Measurements from ENCODE around the gene DTX1. TPM values are rescaled to one million over a fixed set of nuclear protein-coding genes. Genes with fewer than 3 reads are reported as not detected.

DTX1 gene
- total and polyA plus RNA-seq, 2 of the 8 experiments (the other 6 are each of a cell fraction or from before 2014, with no cell fraction given), result 4.7 to 6.9 TPM

DNA sequence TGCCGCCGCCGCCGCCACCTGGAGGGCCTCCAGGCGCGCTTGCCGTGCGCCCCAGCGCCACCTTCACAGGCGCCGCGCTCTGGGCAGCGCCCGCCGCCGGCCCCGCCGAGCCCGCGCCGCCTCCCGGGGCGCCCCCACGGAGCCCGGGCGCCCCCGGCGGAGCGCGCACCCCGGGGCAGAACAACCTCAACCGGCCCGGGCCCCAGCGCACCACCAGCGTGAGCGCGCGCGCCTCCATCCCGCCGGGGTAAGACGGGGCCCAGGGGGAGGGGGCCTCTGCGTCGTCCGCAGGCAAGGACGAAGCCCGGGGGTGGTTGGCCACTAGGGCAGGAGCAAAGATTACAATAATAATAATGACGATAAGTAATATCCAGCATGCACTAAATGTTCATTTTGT lies 21.3 kb downstream of the DTX1 start (continued):
- TF ChIP-seq, protein P1, sequence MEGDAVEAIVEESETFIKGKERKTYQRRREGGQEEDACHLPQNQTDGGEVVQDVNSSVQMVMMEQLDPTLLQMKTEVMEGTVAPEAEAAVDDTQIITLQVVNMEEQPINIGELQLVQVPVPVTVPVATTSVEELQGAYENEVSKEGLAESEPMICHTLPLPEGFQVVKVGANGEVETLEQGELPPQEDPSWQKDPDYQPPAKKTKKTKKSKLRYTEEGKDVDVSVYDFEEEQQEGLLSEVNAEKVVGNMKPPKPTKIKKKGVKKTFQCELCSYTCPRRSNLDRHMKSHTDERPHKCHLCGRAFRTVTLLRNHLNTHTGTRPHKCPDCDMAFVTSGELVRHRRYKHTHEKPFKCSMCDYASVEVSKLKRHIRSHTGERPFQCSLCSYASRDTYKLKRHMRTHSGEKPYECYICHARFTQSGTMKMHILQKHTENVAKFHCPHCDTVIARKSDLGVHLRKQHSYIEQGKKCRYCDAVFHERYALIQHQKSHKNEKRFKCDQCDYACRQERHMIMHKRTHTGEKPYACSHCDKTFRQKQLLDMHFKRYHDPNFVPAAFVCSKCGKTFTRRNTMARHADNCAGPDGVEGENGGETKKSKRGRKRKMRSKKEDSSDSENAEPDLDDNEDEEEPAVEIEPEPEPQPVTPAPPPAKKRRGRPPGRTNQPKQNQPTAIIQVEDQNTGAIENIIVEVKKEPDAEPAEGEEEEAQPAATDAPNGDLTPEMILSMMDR (IDR thresholded peaks at IDR 0.05; ENCODE audit: control extremely low read depth in 1 of 3, insufficient read depth in 1 of 3, low read depth in 1 of 3, low read length in 3 of 3), result no peak
- TF ChIP-seq, protein P2, sequence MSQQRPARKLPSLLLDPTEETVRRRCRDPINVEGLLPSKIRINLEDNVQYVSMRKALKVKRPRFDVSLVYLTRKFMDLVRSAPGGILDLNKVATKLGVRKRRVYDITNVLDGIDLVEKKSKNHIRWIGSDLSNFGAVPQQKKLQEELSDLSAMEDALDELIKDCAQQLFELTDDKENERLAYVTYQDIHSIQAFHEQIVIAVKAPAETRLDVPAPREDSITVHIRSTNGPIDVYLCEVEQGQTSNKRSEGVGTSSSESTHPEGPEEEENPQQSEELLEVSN (IDR thresholded peaks at IDR 0.05), result no peak
- TF ChIP-seq RXRA (IDR thresholded peaks at IDR 0.05; ENCODE audit: insufficient read depth, low read depth, low read length), result no peak
